ENCODE results near the gene GRID2.

The GRID2 gene

DNA sequence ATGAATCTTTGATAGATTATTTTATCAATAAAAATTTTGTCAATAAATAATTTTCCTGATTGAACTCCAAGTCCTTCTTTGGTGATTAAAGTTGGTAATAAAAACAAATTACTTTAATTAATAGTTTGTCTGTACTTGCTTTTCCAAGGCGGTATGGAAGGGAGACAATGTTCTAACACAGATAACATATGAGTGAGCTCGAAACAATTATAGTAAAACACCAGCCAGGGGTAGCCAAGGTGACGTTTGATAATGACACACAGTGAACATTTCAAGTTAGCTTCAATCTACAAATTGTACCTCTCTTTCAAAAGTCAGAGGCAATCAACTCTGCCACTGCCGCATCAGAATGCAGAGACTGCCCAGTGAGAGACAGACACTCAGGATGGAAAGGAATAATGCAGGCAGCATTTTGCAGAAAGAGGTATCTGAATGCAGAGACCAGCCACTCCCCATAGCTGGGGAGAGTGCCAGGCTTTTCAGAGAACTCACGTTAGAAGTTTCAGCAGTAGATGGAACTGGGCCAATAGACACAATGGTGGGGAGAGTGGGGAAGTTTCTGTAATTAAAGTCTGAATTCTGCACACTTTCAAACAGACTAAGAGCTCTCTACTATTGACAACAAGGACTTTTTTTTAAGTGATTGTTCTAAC, 1506.7 kb downstream of the GRID2 start:
- no peak for DNase-seq (ENCODE audit: low read depth)

DNA sequence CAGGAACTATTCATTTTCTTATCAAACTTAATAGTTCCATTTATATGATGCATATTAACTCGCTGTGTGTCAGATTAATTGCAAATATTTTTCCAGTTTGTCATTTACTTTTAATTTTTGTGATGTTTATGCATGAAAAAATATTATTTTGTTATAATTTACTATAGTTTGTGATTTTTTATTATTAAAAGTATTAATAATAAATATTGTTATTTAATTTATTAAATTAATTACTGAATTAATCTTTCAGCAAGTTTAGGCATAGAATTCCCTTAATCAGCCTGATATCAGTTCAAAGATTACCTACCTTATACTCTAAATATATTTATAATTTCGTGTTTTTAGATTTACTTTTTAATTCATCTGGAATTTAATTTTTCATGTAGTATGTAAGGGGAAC, 1509.3 kb downstream of the GRID2 start:
- DNase-seq (ENCODE audit: low read depth) = no peak

DNA sequence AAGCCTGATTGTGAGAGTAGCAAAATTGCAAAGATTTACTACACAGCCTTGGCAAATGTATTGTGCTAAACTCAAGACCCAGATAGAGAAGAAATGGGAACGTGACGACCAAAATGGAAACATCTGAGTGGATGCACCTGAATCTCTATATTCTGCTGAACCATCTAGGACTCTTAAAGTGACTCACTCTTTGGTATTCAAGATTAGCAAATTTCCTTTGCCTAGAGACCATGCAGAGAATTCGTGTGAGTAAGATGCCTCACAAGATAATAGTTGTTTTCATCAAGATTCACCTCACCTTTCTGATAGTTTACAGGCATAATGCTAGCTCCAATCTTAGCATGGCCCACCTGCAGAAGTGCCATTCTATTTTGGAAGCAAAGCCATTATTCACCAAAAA, 1510.4 kb downstream of the GRID2 start:
- no peak for DNase-seq (ENCODE audit: low read depth)

DNA sequence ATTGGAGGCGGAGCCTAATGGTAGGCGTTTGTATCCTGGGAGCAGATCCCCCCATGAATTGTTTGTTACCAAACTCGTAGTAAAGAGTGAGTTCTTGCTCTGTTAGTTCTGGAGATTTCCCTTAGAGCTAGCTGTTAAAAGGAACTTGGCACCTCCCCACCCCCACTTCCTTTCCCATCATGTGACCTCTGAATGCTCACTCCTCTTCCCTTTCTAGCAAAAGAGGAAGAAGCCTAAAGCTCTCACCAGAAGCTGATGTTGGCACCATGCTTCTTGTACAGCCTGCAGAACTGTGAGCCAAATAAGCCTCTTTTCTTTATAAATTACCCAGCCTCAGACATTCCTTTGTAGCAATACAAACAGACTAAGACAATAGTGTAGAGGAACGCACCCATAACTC, 1511.0 kb downstream of the GRID2 start:
- DNase-seq (ENCODE audit: low read depth) = no peak
